Mesenchymal stem cell (in vitro differentiated cells and primary cell): Measurements from ENCODE around the gene UTY.

Source experiments
- DNase-seq: peaks from one replicate; pipeline ENCODE4 v3.0.0-alpha.2; 2013
- H2AFZ ChIP-seq: one replicate; pipeline ENCODE4 v1.6.1; 2013; ENCODE audit warnings: low read depth, mild to moderate bottlenecking, control low read depth, inconsistent platforms, low read length, moderate library complexity
- H2AK5ac ChIP-seq: 2 replicates; pipeline ENCODE4 v1.6.1; 2013; ENCODE audit warnings: low read length, moderate library complexity, mild to moderate bottlenecking, inconsistent platforms; ENCODE audit not compliant: severe bottlenecking
- H2BK120ac ChIP-seq: one replicate; pipeline ENCODE4 v1.6.1; 2013; ENCODE audit warnings: low read depth, mild to moderate bottlenecking, inconsistent platforms, low read length, moderate library complexity
- H2BK12ac ChIP-seq, 2 experiments: one replicate each; pipeline ENCODE4 v1.6.1; 2013; ENCODE audit warnings: inconsistent platforms in 2 of 2, low read length in 2 of 2, mild to moderate bottlenecking in 2 of 2, moderate library complexity in 2 of 2, control low read depth in 1 of 2
- H2BK15ac ChIP-seq: one replicate; pipeline ENCODE4 v1.6.1; 2013; ENCODE audit warnings: mild to moderate bottlenecking, low read depth, inconsistent platforms; ENCODE audit not compliant: poor library complexity, severe bottlenecking
- H2BK5ac ChIP-seq: 2 replicates; pipeline ENCODE4 v1.6.1; 2013; ENCODE audit warnings: low read depth, mild to moderate bottlenecking, low read length, control low read depth, inconsistent platforms; ENCODE audit not compliant: poor library complexity, severe bottlenecking
- H3K14ac ChIP-seq, 2 experiments: one replicate each; pipeline ENCODE4 v1.6.1; 2013; ENCODE audit warnings: inconsistent platforms in 2 of 2, low read length in 2 of 2, control low read depth in 1 of 2, mild to moderate bottlenecking in 1 of 2, moderate library complexity in 1 of 2
- H3K18ac ChIP-seq, 2 experiments: one replicate each; pipeline ENCODE4 v1.6.1; 2013; ENCODE audit warnings: inconsistent platforms in 2 of 2, low read length in 2 of 2, control low read depth in 1 of 2, low read depth in 1 of 2, mild to moderate bottlenecking in 1 of 2
- H3K23ac ChIP-seq, 2 experiments: one replicate each; pipeline ENCODE4 v1.6.1; 2013; ENCODE audit warnings: inconsistent platforms in 2 of 2, low read length in 2 of 2, mild to moderate bottlenecking in 2 of 2, moderate library complexity in 2 of 2, control low read depth in 1 of 2
- H3K27ac ChIP-seq: 2 replicates; pipeline ENCODE4 v1.5.1; 2013; ENCODE audit warnings: mild to moderate bottlenecking, moderate library complexity, low read length, control low read depth, inconsistent platforms; ENCODE audit not compliant: poor library complexity, severe bottlenecking
- H3K27me3 ChIP-seq, 2 experiments: 2 replicates each; pipeline versions ENCODE4 v1.6.1 to v1.7.0; 2013; ENCODE audit warnings: low read length in 2 of 2, mild to moderate bottlenecking in 2 of 2, moderate library complexity in 2 of 2, control low read depth in 1 of 2, inconsistent platforms in 1 of 2; ENCODE audit not compliant: control insufficient read depth in 1 of 2, insufficient read depth in 1 of 2
- H3K36me3 ChIP-seq, 2 experiments: 2 replicates each; pipeline versions ENCODE4 v1.6.1 to v1.7.0; 2013; ENCODE audit warnings: low read length in 2 of 2, control low read depth in 1 of 2, inconsistent platforms in 1 of 2, low read depth in 1 of 2, mild to moderate bottlenecking in 1 of 2; ENCODE audit not compliant: insufficient read depth in 2 of 2, control insufficient read depth in 1 of 2
- H3K4ac ChIP-seq, 2 experiments: one replicate each; pipeline ENCODE4 v1.6.1; 2013; ENCODE audit warnings: inconsistent platforms in 2 of 2, low read length in 2 of 2, mild to moderate bottlenecking in 2 of 2, moderate library complexity in 2 of 2, control low read depth in 1 of 2, low read depth in 1 of 2
- H3K4me1 ChIP-seq: 2 replicates; pipeline ENCODE4 v1.6.1; 2013; ENCODE audit warnings: low read depth, low read length, control low read depth; ENCODE audit not compliant: control insufficient read depth, insufficient read depth
- H3K4me2 ChIP-seq: 2 replicates; pipeline ENCODE4 v1.6.1; 2013; ENCODE audit warnings: low read length, mild to moderate bottlenecking, inconsistent platforms; ENCODE audit not compliant: poor library complexity, severe bottlenecking
- H3K4me3 ChIP-seq, 2 experiments: 2 replicates each; pipeline versions ENCODE4 v1.5.1 to v1.7.0; 2013; ENCODE audit warnings: low read length in 2 of 2, mild to moderate bottlenecking in 2 of 2, control low read depth in 1 of 2, low read depth in 1 of 2; ENCODE audit not compliant: insufficient read depth in 1 of 2
- H3K79me1 ChIP-seq: replicated peaks from 2 replicates; pipeline ENCODE4 v1.6.1; 2013; ENCODE audit warnings: mild to moderate bottlenecking, control low read depth, low read length, inconsistent platforms; ENCODE audit not compliant: poor library complexity, severe bottlenecking
- H3K9ac ChIP-seq: 2 replicates; pipeline ENCODE4 v1.7.0; 2013; ENCODE audit warnings: mild to moderate bottlenecking, low read length, moderate library complexity
- H3K9me3 ChIP-seq: 2 replicates; pipeline ENCODE4 v1.7.0; 2013; ENCODE audit warnings: mild to moderate bottlenecking, low read length; ENCODE audit not compliant: control insufficient read depth
- H4K8ac ChIP-seq: one replicate; pipeline ENCODE4 v1.6.1; 2013; ENCODE audit warnings: inconsistent platforms, mild to moderate bottlenecking, low read length, moderate library complexity
- H4K91ac ChIP-seq: one replicate; pipeline ENCODE4 v1.6.1; 2013; ENCODE audit warnings: mild to moderate bottlenecking, low read length, inconsistent platforms
- WGBS: methylation state at CpG from one replicate; pipeline ENCODE4 v1.1.7; 2013; ENCODE audit warnings: mixed read lengths; 5-methylcytosine and 5-hydroxymethylcytosine counted together

UTY gene

DNA sequence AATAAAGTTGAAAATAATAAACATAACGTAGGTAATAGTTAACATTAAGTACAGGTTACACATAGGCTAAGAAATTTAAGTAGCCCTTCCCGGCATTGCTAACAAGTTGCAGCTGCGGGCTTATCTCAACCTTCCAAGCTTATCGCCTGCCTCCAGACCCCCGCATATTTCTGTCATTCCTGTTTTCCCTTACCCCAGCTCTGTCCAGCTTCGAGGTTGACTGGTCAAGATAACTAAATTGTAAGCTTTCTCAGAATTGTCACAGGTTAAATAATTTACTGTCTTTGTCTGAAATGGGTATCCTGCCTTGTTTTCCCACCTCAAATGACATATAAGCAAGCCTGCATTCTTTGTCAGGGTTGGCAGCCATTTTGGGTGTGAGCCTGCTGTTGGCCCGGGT, 36.7 kb downstream of the UTY start:
- Histone ChIP-seq H3K9me3 (no peaks in the 10 kb centered on the region), H4K91ac (no peak overlapping the region)
- WGBS = 48% methylated on average over 3 of the region's 7 CpGs

DNA sequence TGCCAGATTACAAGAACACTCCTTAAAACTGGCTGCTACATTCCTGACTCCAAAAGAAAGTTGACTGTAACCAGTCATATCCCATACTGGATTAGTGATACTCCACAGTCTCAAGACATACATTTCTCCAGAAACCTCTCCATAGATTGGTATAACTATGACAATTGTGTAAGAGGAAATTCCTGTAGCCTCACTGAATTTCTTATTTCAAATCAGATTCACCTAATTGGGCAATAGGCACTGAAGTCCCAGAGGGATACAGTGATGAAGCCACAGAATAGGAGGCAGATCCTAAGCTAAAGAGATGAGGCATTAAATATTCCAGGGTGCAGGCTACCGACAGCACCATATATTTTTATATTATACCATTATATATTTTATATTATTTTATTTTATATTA, 39.0 kb downstream of the UTY start:
- no peak for DNase-seq
- WGBS = no CpG with 5 or more reads among the region's 1 CpG

More for the DNA sequence above, 36.7 kb downstream of the UTY start:
- H3K14ac ChIP-seq = no peak overlapping the region
- DNase-seq = no peak
- no peak overlapping the region for H3K4me2 ChIP-seq
- no peak overlapping the region for H3K9ac ChIP-seq
- no peak overlapping the region for H2AFZ ChIP-seq
- H2BK12ac ChIP-seq = no peak overlapping the region
- no peak overlapping the region for H4K8ac ChIP-seq
- H3K4me3 ChIP-seq = no peak overlapping the region
- no peak overlapping the region for H3K4ac ChIP-seq
- H3K18ac ChIP-seq = no peak overlapping the region
- no peak overlapping the region for H2AK5ac ChIP-seq
- no peak overlapping the region for H2BK5ac ChIP-seq
- H3K4me1 ChIP-seq = no peaks in the 10 kb centered on the region
- no peaks in the 10 kb centered on the region for H3K79me1 ChIP-seq
- no peak overlapping the region for H3K23ac ChIP-seq
- H2BK120ac ChIP-seq = no peak overlapping the region
- H2BK15ac ChIP-seq = no peak overlapping the region
- no peaks in the 10 kb centered on the region for H3K27me3 ChIP-seq
- H3K36me3 ChIP-seq = peaks cover 0 to 4% of the 10 kb centered on the region in 2 experiments
- H3K27ac ChIP-seq = no peak overlapping the region

DNA sequence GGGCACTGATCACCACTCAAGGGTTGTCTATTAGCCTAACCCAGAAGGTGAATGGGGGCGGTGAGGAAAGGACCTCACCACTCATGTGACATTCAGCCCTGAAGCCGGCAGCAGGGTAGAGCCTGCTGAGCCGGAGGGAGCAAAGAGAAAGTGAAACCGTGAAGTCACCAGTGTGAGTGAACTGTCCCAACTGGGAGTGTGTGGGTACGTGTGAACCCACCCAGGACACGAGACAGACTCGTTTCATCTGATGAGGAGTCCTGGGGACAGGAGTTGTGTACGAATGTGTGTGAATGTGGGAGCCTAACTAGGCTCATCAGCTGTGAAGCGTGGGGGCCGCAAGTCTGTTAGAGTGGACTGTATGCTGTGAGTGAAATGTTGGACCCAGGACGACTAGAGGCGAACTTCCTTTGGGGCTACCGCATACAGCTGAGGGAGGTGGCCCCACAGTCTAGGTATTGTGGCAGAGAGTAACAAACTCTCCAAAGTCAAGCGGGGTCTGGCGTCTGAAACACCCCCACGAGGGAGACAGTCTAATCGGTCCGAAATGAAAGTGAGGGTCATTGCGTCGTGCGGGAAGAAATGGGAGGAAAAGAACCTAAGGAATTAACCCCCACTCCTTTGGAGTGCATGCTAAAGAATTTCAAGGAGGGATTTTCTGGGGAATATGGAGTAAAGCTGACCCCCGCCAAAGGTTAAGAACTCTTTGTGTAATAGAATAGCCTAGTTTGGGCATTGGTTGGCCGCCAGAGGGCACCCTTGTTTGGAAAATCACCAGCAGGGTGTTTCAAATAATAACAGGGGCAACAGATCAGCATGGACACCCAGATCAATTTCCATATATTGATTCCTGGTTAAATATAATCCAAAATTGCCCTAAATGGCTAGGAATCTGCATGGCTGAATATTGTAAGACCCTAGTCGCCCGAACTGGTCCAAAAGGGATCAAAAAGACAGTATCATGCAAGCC, 43.6 kb downstream of the UTY start:
- H3K4me3 ChIP-seq = no peak overlapping the region
- no peak overlapping the region for H2BK5ac ChIP-seq
- H4K8ac ChIP-seq = peak overlapping the region; percentile 12
- peak overlapping the region; percentile 43 to 76 for H3K18ac ChIP-seq
- H3K23ac ChIP-seq = no peak overlapping the region
- H3K9ac ChIP-seq = no peak overlapping the region
- no peak overlapping the region for H3K4ac ChIP-seq
- H2AFZ ChIP-seq = no peak overlapping the region
- H3K27ac ChIP-seq = no peak overlapping the region
- H3K4me2 ChIP-seq = peak overlapping the region; percentile 56
- no peak overlapping the region for H2BK120ac ChIP-seq
- no peak overlapping the region for H2BK12ac ChIP-seq
- no peaks in the 10 kb centered on the region for H3K27me3 ChIP-seq
- no peak overlapping the region for H2BK15ac ChIP-seq
- H3K79me1 ChIP-seq = no peaks in the 10 kb centered on the region
- WGBS = 90% methylated on average over 21 of the region's 25 CpGs
- peak overlapping the region; percentile 27 for H4K91ac ChIP-seq
- no peak overlapping the region for H3K14ac ChIP-seq
- no peaks in the 10 kb centered on the region for H3K9me3 ChIP-seq
- peak; percentile 60 for DNase-seq
- peaks cover 11% of the 10 kb centered on the region for H3K4me1 ChIP-seq
- H3K36me3 ChIP-seq = peaks cover 0 to 4% of the 10 kb centered on the region in 2 experiments
- H2AK5ac ChIP-seq = peak overlapping the region; percentile 65

More for the DNA sequence above, 39.0 kb downstream of the UTY start:
- H2BK120ac ChIP-seq = no peak overlapping the region
- no peak overlapping the region for H3K14ac ChIP-seq
- no peak overlapping the region for H2BK12ac ChIP-seq
- H2AK5ac ChIP-seq = no peak overlapping the region
- H2AFZ ChIP-seq = no peak overlapping the region
- H3K4ac ChIP-seq = no peak overlapping the region
- H2BK15ac ChIP-seq = no peak overlapping the region
- H3K79me1 ChIP-seq = no peaks in the 10 kb centered on the region
- no peak overlapping the region for H2BK5ac ChIP-seq
- no peak overlapping the region for H4K8ac ChIP-seq
- no peak overlapping the region for H3K23ac ChIP-seq
- no peak overlapping the region for H3K18ac ChIP-seq
- no peak overlapping the region for H3K4me3 ChIP-seq
- H3K4me1 ChIP-seq = peaks cover 5% of the 10 kb centered on the region
- no peak overlapping the region for H3K9ac ChIP-seq
- H4K91ac ChIP-seq = no peak overlapping the region
- peaks cover 0 to 4% of the 10 kb centered on the region in 2 experiments for H3K36me3 ChIP-seq
- H3K4me2 ChIP-seq = no peak overlapping the region
- no peaks in the 10 kb centered on the region for H3K27me3 ChIP-seq
- H3K27ac ChIP-seq = no peak overlapping the region
- H3K9me3 ChIP-seq = no peaks in the 10 kb centered on the region

DNA sequence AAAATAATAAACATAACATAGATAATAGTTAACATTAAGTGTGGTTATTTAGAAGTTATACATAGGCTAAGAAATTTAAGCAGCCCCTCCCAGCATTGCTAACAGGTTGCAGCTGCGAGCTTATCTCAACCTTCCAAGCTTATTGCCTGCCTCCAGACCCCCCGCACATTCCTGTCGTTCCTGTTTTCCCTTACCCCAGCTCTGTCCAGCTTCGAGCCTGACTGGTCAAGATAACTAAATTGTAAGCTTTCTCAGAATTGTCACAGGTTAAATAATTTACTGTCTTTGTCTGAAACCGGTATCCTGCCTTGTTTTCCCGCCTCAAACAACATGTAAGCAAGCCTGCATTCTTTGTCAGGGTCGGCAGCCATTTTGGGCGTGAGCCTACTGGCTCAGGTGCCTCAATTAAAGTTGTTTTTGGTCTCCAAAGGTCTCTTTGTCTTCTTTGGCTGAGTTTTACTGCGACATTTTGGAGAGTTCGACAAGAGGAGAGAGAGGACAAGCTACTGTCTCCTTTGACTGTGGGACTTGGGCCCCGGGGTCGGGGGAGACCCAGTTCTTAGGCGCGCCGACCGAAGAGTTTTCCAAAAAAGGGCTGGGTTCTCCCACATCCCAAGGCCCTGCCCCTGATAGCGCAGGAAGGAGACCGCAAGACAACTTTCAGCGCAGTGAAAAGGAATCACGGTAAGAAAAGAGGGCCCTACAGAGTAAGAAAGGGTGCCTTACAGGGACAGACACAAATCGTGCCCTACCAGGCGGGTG, 44.4 kb downstream of the UTY start:
- Histone ChIP-seq H3K14ac (no peak overlapping the region), H3K36me3 (peaks cover 0 to 4% of the 10 kb centered on the region in 2 experiments), H3K23ac (no peak overlapping the region), H3K27me3 (no peaks in the 10 kb centered on the region), H3K4ac (no peak overlapping the region), H3K4me1 (peaks cover 11% of the 10 kb centered on the region), H4K8ac (no peak overlapping the region), H3K18ac (peak overlapping the region; percentile 43 to 76), H3K4me3 (no peak overlapping the region), H3K27ac (peak overlapping the region; percentile 38), H2AK5ac (peak overlapping the region; percentile 45), H2BK5ac (no peak overlapping the region), H3K4me2 (peak overlapping the region; percentile 56), H4K91ac (peak overlapping the region; percentile 27), H2AFZ (no peak overlapping the region), H2BK15ac (no peak overlapping the region), H3K79me1 (no peaks in the 10 kb centered on the region), H3K9ac (no peak overlapping the region), H2BK12ac (no peak overlapping the region), H3K9me3 (no peaks in the 10 kb centered on the region), H2BK120ac (no peak overlapping the region)
- WGBS = 84% methylated on average over 21 of the region's 22 CpGs
- no peak for DNase-seq
